ENCODE measurements around the gene METTL3. TPM values are rescaled to one million over a fixed set of nuclear protein-coding genes. Genes with fewer than 3 reads are reported as not detected.

Gene METTL3
- total and polyA plus RNA-seq, 2 of the 13 experiments (the other 11 are each of a cell fraction or from before 2014, with no cell fraction given): 123 to 130 TPM

GRCh38 chr14:21455912-21456667 lies 55.0 kb downstream of the METTL3 start, which contains the start of gene CHD8 (continued):
- TF ChIP-seq ZNF318 (CRISPR knock-in tag; IDR thresholded peaks at IDR 0.05) (no peak), HNRNPLL (IDR thresholded peaks at IDR 0.05; ENCODE audit: low read depth, low read length, poor library complexity, severe bottlenecking) (peak; percentile 78), CSRNP1 (CRISPR knock-in tag; IDR thresholded peaks at IDR 0.05) (no peak; the same call in 1 of the 2 replicates), MIER3 (CRISPR knock-in tag; IDR thresholded peaks at IDR 0.05; ENCODE audit: borderline replicate concordance) (peak; percentile 92), KLF16 (CRISPR knock-in tag; IDR thresholded peaks at IDR 0.05) (no peak; a peak in 2 of 4 replicates), SAP130 (CRISPR knock-in tag; IDR thresholded peaks at IDR 0.05; ENCODE audit: low read depth) (peak; percentile 100), FOXA3 (CRISPR knock-in tag; IDR thresholded peaks at IDR 0.05) (peak; percentile 70), E2F2 (CRISPR knock-in tag; IDR thresholded peaks at IDR 0.05; ENCODE audit: borderline replicate concordance) (peak; percentile 75; the same call in 1 of the 2 replicates), ZNF513 (CRISPR knock-in tag; conservative IDR thresholded peaks at IDR 0.05) (0 out of 2 replicates have a peak, but pooled peaks have one; percentile 14), ZNF367 (CRISPR knock-in tag; IDR thresholded peaks at IDR 0.05; ENCODE audit: borderline replicate concordance) (no peak)
